GM12874 (cell line): Measurements from ENCODE around the gene MRPL32.

ENCODE experiments used
- TF ChIP-seq, protein P1 (sequence below): IDR thresholded peaks from 2 replicates; pipeline ENCODE4 v1.5.1; 2011; ENCODE audit warnings: low read depth, mild to moderate bottlenecking, control low read depth, low read length, moderate library complexity; ENCODE audit not compliant: insufficient read depth

The MRPL32 gene

DNA sequence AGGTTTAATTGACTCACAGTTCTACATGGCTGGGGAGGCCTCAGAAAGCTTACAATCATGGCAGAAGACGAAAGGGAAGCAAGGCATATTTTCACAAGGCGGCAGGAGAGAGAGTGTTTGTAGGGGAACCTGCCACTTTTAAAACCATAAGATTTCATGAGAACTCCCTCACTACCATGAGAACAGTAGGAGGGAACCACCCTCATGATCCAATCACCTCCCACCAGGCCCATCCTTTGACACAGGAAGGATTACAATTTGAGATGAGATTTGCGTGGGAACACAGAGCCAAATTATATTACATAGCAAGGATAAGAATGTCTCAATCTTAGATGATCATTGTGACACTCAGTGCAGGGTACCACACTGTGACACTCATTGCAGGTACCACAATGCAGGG, 44.2 kb downstream of the MRPL32 start:
- TF ChIP-seq, protein P1, sequence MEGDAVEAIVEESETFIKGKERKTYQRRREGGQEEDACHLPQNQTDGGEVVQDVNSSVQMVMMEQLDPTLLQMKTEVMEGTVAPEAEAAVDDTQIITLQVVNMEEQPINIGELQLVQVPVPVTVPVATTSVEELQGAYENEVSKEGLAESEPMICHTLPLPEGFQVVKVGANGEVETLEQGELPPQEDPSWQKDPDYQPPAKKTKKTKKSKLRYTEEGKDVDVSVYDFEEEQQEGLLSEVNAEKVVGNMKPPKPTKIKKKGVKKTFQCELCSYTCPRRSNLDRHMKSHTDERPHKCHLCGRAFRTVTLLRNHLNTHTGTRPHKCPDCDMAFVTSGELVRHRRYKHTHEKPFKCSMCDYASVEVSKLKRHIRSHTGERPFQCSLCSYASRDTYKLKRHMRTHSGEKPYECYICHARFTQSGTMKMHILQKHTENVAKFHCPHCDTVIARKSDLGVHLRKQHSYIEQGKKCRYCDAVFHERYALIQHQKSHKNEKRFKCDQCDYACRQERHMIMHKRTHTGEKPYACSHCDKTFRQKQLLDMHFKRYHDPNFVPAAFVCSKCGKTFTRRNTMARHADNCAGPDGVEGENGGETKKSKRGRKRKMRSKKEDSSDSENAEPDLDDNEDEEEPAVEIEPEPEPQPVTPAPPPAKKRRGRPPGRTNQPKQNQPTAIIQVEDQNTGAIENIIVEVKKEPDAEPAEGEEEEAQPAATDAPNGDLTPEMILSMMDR = no peak

DNA sequence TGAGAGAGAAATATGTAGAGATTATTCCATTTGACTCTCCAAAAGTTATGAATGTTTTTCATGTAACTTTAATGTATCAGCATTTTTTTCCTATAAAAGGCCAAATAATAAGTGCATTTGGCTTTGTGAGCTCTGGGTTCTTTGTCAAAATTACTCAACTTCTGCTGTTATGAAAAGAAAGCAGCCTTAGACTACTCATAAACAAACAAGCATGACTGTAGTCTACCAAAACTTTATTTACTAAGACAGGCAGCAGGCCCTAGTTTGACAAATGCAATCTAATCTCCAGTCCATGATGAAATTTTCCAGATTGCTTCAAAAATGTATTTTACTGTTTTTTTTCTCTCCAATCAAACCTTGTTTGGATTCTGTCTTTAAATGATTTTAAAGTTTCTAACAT, 46.3 kb downstream of the MRPL32 start:
- TF ChIP-seq, protein P1 = no peak

- TF ChIP-seq, protein P1 = no peak
Measured at GRCh38 chr7:42980084-42980483, 47.9 kb downstream of the MRPL32 start.

- TF ChIP-seq, protein P1 = no peak
Measured at GRCh38 chr7:42980514-42980913, 48.3 kb downstream of the MRPL32 start.

DNA sequence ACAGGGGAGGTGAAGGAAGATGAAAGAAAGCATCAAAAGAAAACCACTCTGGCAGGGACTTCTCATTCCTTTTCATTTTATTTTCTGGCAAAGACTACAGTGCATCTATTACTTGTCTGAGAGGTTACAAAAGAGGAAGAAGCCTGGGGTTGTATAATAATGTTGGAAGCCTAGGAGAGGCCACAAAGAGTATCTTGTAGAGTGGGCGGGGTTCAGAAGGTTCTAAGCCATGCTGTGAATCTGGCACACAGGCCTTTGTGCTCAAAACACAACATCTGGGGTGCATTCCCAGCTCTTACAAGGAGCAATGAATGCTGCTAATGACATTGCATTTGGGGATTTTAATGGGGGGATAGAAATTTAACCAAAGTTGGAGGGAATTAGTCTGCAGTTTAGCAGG, 49.4 kb downstream of the MRPL32 start:
- TF ChIP-seq, protein P1 = no peak

DNA sequence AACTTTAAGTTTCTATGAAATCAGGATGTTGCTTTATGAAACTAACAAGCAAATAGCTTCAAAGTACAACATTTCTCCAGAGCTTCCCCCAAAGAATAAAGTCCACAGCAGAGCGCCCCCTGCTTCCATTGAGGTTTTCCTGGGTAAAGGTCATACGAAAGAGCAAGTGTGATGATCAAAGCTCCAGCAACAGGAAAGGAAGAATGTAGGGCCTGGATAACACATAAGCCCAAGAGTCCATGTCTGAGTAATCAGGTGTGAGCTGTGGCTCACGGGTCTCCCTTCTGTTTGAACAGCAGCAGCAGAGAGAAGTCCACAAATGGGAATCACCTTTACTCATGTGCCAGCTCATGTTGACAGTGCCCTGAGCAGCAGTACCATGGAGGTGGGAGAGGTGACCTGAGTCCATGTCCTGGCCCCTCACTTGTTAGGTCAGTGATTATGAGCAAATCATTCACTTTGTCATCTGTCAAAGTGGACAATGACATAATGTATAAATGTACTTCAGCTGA, 50.5 kb downstream of the MRPL32 start:
- TF ChIP-seq, protein P1 = no peak

DNA sequence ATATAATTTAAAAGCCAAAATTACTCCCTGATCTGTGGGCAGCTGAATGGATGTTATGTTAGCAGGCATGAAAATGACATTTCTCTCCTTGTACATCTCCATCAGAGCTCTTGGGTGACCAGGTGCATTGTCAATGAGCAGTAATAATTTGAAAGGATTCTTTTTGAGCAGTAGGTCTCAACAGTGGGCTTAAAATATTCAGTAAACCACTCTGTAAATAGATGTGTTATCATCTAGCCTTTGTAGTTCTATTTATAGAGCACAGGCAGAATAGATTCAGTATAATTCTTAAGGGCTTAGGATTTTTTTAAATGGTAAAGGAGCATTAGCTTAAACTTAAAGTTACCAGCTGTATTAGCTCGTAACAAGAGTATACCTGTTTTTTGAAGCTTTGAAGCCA, 52.0 kb downstream of the MRPL32 start:
- TF ChIP-seq, protein P1 = no peak
